ENCODE data around the gene FGD4. TPM values are rescaled to one million over a fixed set of nuclear protein-coding genes. Genes with fewer than 3 reads are reported as not detected.

Gene FGD4
- total and polyA plus RNA-seq, 8 donors = 5.5 to 138 (median 80.8) TPM

DNA sequence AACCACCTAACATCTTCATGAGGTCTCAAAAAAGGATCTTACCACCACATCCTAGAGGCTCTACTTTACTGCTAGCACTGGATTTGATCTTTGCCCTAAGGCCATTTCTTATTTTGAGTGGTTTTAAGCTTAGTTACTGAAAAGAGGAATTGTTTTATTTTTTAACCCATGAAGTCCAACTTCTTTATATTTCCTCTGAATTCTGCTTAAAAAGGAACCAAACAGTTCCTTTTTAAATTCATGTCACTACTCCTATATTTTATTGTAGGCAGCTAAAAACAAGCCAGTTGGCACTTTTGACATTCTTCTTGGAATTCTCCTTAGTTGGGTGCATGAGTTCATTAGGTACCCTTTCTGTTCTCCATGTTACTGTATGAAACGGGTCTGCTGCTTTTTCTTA, 76.4 kb downstream of the FGD4 start:
- Histone ChIP-seq H3K36me3 (no peaks in the 10 kb centered on the region), H3K4me3 (no peak overlapping the region), H3K4me1 (peaks cover 0 to 43% (median 16%) of the 10 kb centered on the region in 4 donors), H3K27me3 (no peaks in the 10 kb centered on the region), H3K9me3 (no peaks in the 10 kb centered on the region), H3K27ac (no peak overlapping the region)
- 82 to 95% (median 93%) methylated on average over 1 of the region's 1 CpG for WGBS, 5 donors
- DNase-seq = no peak
- intact Hi-C loops (cut with DNase I; ENCODE audit: low total_unique reads) = no loop called here
- TF ChIP-seq EP300 (IDR thresholded peaks at IDR 0.05) (no peak), POLR2A (IDR thresholded peaks at IDR 0.05) (no peak), POLR2AphosphoS5 (IDR thresholded peaks at IDR 0.05) (no peak)
- TF ChIP-seq, protein P1, sequence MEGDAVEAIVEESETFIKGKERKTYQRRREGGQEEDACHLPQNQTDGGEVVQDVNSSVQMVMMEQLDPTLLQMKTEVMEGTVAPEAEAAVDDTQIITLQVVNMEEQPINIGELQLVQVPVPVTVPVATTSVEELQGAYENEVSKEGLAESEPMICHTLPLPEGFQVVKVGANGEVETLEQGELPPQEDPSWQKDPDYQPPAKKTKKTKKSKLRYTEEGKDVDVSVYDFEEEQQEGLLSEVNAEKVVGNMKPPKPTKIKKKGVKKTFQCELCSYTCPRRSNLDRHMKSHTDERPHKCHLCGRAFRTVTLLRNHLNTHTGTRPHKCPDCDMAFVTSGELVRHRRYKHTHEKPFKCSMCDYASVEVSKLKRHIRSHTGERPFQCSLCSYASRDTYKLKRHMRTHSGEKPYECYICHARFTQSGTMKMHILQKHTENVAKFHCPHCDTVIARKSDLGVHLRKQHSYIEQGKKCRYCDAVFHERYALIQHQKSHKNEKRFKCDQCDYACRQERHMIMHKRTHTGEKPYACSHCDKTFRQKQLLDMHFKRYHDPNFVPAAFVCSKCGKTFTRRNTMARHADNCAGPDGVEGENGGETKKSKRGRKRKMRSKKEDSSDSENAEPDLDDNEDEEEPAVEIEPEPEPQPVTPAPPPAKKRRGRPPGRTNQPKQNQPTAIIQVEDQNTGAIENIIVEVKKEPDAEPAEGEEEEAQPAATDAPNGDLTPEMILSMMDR (IDR thresholded peaks at IDR 0.05) = no peak

DNA sequence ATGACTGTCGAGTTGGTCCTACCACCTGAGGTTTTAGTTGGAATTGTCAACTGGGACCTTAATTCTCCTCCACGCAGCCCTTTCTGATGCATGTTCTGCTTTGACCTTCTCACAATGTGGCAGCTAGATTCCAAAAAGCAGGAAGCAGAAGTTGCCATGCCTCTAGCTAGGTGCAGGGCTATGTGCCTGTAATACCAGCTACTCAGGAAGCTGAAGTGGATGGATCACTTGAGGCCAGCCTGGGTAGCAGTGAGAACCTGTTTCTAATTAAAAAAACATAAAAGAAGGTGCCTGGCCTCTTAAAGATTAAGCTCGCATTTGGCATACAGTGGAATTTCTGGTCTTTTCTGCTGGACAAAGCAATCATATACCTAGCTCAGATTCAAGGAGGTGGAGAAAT, 77.1 kb downstream of the FGD4 start:
- Histone ChIP-seq H3K9me3 (no peaks in the 10 kb centered on the region), H3K27me3 (no peaks in the 10 kb centered on the region), H3K4me1 (peaks cover 0 to 43% (median 13%) of the 10 kb centered on the region in 4 donors), H3K4me3 (no peak overlapping the region), H3K27ac (peak overlapping the region in 2 of 5 donors; percentile 18 to 34), H3K36me3 (no peaks in the 10 kb centered on the region)
- peak in 1 of 2 donors; percentile 44 for DNase-seq
- TF ChIP-seq EP300 (IDR thresholded peaks at IDR 0.05) (no peak), POLR2AphosphoS5 (IDR thresholded peaks at IDR 0.05) (no peak), POLR2A (IDR thresholded peaks at IDR 0.05) (no peak)
- TF ChIP-seq, protein P1 (IDR thresholded peaks at IDR 0.05) = no peak
- 64 to 80% (median 69%) methylated on average over 3 of the region's 3 CpGs for WGBS, 5 donors
- intact Hi-C loops (cut with DNase I; ENCODE audit: low total_unique reads) = no loop called here

DNA sequence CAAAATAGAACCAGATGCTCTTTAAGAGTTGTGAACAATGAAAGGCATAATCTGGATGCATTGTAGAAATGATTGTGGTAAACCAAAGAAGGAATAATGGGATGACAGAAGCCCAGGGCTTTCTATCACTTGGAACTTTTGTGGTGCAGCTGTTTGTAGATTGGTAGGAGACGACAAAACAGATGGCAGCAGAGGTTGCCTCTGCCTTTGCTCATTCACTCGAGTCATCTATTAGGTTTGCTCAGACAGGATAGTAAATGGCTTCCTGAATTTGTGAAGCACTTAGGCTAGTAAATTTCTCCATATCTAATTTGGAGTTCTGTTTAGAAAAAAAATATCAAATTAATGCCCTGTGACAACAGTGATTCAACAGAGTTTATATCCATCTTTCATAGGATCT, 78.4 kb downstream of the FGD4 start:
- WGBS, 5 donors = 71 to 79% (median 74%) methylated on average over 2 of the region's 2 CpGs
- no peak overlapping the region for H3K27ac ChIP-seq
- no peak for DNase-seq
- no peaks in the 10 kb centered on the region for H3K9me3 ChIP-seq
- H3K36me3 ChIP-seq = no peaks in the 10 kb centered on the region
- H3K27me3 ChIP-seq = no peaks in the 10 kb centered on the region
- H3K4me1 ChIP-seq = peaks cover 0 to 55% (median 19%) of the 10 kb centered on the region in 4 donors
- intact Hi-C loops (cut with DNase I; ENCODE audit: low total_unique reads) = no loop called here
- no peak for TF ChIP-seq POLR2A (IDR thresholded peaks at IDR 0.05)
- TF ChIP-seq, protein P1 (IDR thresholded peaks at IDR 0.05) = no peak
- no peak for TF ChIP-seq EP300 (IDR thresholded peaks at IDR 0.05)
- no peak for TF ChIP-seq POLR2AphosphoS5 (IDR thresholded peaks at IDR 0.05)
- no peak overlapping the region for H3K4me3 ChIP-seq

DNA sequence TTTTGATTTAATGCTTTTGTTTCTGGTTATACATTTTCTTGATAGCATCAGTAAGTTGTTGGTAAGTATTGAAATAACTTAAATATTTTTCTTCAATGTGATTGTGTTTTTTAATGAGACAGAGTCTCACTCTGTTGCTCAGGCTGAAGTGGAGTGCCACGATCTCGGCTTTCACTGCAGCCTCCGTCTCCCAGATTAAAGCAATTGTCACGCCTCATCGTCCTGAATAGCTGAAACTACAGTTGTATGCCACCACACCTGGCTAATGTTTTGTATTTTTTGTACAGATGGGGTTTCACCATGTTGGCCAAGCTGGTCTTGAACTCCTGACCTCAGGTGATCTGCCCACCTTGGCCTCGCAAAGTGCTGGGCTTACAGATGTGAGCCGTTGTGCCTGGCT, 78.8 kb downstream of the FGD4 start:
- Histone ChIP-seq H3K27ac (peak overlapping the region in 2 of 5 donors; percentile 56 to 69), H3K4me3 (no peak overlapping the region), H3K27me3 (no peaks in the 10 kb centered on the region), H3K9me3 (no peaks in the 10 kb centered on the region), H3K36me3 (no peaks in the 10 kb centered on the region), H3K4me1 (peaks cover 0 to 59% (median 21%) of the 10 kb centered on the region in 4 donors)
- DNase-seq = no peak
- WGBS, 5 donors = 91 to 95% (median 93%) methylated on average over 7 of the region's 7 CpGs
- intact Hi-C loops (cut with DNase I; ENCODE audit: low total_unique reads) = no loop called here
- no peak for TF ChIP-seq POLR2AphosphoS5 (IDR thresholded peaks at IDR 0.05)
- TF ChIP-seq, protein P1 (IDR thresholded peaks at IDR 0.05) = no peak
- no peak for TF ChIP-seq EP300 (IDR thresholded peaks at IDR 0.05)
- TF ChIP-seq POLR2A (IDR thresholded peaks at IDR 0.05) = no peak
